SK-N-SH treated with all-trans-retinoic acid at 6 μM for 48 hours (cell line): ENCODE results near the gene RGMB.
A peak's percentile ranks its signal among the peaks of the same experiment; 100 is the strongest.

Source experiments
- ATAC-seq: fragments of 200-7000 bp; cut with Tn5 transposase; 3 replicates; pipeline ENCODE4 v1.9.1; 2020; ENCODE audit warnings: mild to moderate bottlenecking, moderate library complexity
- ARNTL ChIP-seq: fragments of 450-650 bp; formaldehyde crosslinking; IDR thresholded peaks from 2 replicates; pipeline ENCODE4 v1.5.0; 2020; ENCODE audit warnings: low read depth, mild to moderate bottlenecking, moderate library complexity, borderline replicate concordance
- BACH2 ChIP-seq: fragments of 250-450 bp; sonication (Bioruptor Pico); IDR thresholded peaks from 2 replicates; pipeline ENCODE4 v1.9.0; 2021; ENCODE audit warnings: mild to moderate bottlenecking, borderline replicate concordance
- CREB5 ChIP-seq: fragments of 250-450 bp; sonication (Bioruptor Pico); IDR thresholded peaks from 2 replicates; pipeline ENCODE4 v1.5.1; 2020; ENCODE audit warnings: low read depth, mild to moderate bottlenecking, moderate library complexity
- GLIS3 ChIP-seq: fragments of 250-450 bp; sonication (Bioruptor Pico); IDR thresholded peaks from 2 replicates; pipeline ENCODE4 v1.5.0; 2020; ENCODE audit warnings: mild to moderate bottlenecking, moderate library complexity
- ISL1 ChIP-seq: fragments of 250-450 bp; sonication (Bioruptor Pico); IDR thresholded peaks from 2 replicates; pipeline ENCODE4 v2.1.2; 2022; ENCODE audit warnings: mild to moderate bottlenecking, moderate library complexity
- POU6F1 ChIP-seq: fragments of 250-450 bp; sonication (Bioruptor Pico); IDR thresholded peaks from 2 replicates; pipeline ENCODE4 v1.8.0; 2021; ENCODE audit warnings: low read depth, mild to moderate bottlenecking, moderate library complexity, borderline replicate concordance
- RARB ChIP-seq: fragments of 250-450 bp; sonication (Bioruptor Pico); IDR thresholded peaks from 2 replicates; pipeline ENCODE4 v1.8.0; 2021; ENCODE audit warnings: mild to moderate bottlenecking, moderate library complexity
- SNAI2 ChIP-seq: fragments of 250-450 bp; sonication (Bioruptor Pico); IDR thresholded peaks from 2 replicates; pipeline ENCODE4 v1.5.0; 2020; ENCODE audit warnings: mild to moderate bottlenecking, moderate library complexity
- TOX ChIP-seq: fragments of 250-450 bp; sonication (Bioruptor Pico); IDR thresholded peaks from 2 replicates; pipeline ENCODE4 v1.8.0; 2021; ENCODE audit warnings: mild to moderate bottlenecking, moderate library complexity, borderline replicate concordance
- TSHZ2 ChIP-seq: fragments of 250-450 bp; sonication (Bioruptor Pico); IDR thresholded peaks from 2 replicates; pipeline ENCODE4 v1.5.0; 2020; ENCODE audit warnings: mild to moderate bottlenecking, moderate library complexity
- ZFP3 ChIP-seq: fragments of 250-450 bp; sonication (Bioruptor Pico); IDR thresholded peaks from 2 replicates; pipeline ENCODE4 v1.5.0; 2020; ENCODE audit warnings: mild to moderate bottlenecking, moderate library complexity
- ZFP30 ChIP-seq: fragments of 450-650 bp; formaldehyde crosslinking; IDR thresholded peaks from 2 replicates; pipeline ENCODE4 v1.5.0; 2022; ENCODE audit warnings: mild to moderate bottlenecking, moderate library complexity
- ZNF565 ChIP-seq: fragments of 450-650 bp; formaldehyde crosslinking; conservative IDR thresholded peaks from 2 replicates; pipeline ENCODE4 v1.5.0; 2020; ENCODE audit warnings: low read depth, mild to moderate bottlenecking, moderate library complexity
- ZNF70 ChIP-seq: fragments of 450-650 bp; formaldehyde crosslinking; IDR thresholded peaks from 2 replicates; pipeline ENCODE4 v1.5.0; 2020; ENCODE audit warnings: mild to moderate bottlenecking, moderate library complexity
- ZNF8 ChIP-seq: fragments of 450-650 bp; formaldehyde crosslinking; IDR thresholded peaks from 2 replicates; pipeline ENCODE4 v1.5.0; 2020; ENCODE audit warnings: mild to moderate bottlenecking, moderate library complexity
- TF ChIP-seq, protein P1 (sequence below): fragments of 250-450 bp; sonication (Bioruptor Pico); IDR thresholded peaks from 2 replicates; pipeline ENCODE4 v1.8.0; 2020; ENCODE audit warnings: mild to moderate bottlenecking, moderate library complexity, borderline replicate concordance

Gene RGMB

DNA sequence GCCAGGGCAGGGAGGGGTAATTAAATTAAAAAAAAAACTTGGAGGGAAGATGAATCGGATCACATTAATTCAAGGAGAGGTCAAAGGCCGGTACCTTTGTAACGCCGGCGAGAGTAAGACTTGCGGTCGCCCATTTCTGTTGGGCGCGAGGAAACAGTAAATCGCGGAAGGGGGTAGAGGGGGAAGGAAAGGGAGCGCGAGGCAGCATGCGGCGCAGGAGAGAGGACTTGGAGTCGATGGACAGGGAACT lies 324 bp upstream of the RGMB start:
- TF ChIP-seq, protein P1, sequence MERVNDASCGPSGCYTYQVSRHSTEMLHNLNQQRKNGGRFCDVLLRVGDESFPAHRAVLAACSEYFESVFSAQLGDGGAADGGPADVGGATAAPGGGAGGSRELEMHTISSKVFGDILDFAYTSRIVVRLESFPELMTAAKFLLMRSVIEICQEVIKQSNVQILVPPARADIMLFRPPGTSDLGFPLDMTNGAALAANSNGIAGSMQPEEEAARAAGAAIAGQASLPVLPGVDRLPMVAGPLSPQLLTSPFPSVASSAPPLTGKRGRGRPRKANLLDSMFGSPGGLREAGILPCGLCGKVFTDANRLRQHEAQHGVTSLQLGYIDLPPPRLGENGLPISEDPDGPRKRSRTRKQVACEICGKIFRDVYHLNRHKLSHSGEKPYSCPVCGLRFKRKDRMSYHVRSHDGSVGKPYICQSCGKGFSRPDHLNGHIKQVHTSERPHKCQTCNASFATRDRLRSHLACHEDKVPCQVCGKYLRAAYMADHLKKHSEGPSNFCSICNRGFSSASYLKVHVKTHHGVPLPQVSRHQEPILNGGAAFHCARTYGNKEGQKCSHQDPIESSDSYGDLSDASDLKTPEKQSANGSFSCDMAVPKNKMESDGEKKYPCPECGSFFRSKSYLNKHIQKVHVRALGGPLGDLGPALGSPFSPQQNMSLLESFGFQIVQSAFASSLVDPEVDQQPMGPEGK (CRISPR knock-in tag), result no peak
- peak; percentile 14; the same call in 1 of the 2 replicates for TF ChIP-seq ZFP3 (CRISPR knock-in tag)
- no peak for TF ChIP-seq TSHZ2 (CRISPR knock-in tag)
- no peak for TF ChIP-seq SNAI2
- TF ChIP-seq POU6F1, result peak; percentile 19; the same call in 1 of the 2 replicates
- no peak for TF ChIP-seq ZNF8 (CRISPR knock-in tag)
- no peak for ATAC-seq

- no peak for TF ChIP-seq BACH2 (CRISPR knock-in tag)
- TF ChIP-seq, protein P1 (CRISPR knock-in tag), result peak; percentile 63; the same call in 1 of the 2 replicates
- ATAC-seq, result peak; percentile 4; the same call in 1 of the 3 replicates
These were observed 950 bp downstream of the RGMB start for GRCh38 chr5:98774192-98775033.

- no peak for ATAC-seq
- TF ChIP-seq TSHZ2 (CRISPR knock-in tag), result no peak
- TF ChIP-seq TOX (CRISPR knock-in tag), result no peak
- TF ChIP-seq BACH2 (CRISPR knock-in tag), result no peak
- no peak for TF ChIP-seq CREB5 (CRISPR knock-in tag)
- no peak for TF ChIP-seq SNAI2
- TF ChIP-seq ZNF70 (CRISPR knock-in tag), result no peak
- TF ChIP-seq POU6F1, result no peak
- no peak for TF ChIP-seq RARB (CRISPR knock-in tag)
- no peak for TF ChIP-seq ISL1 (CRISPR knock-in tag)
- TF ChIP-seq ARNTL (CRISPR knock-in tag), result no peak
- TF ChIP-seq ZNF565, result no peak
- no peak for TF ChIP-seq ZFP30 (CRISPR knock-in tag)
- no peak for TF ChIP-seq ZNF8 (CRISPR knock-in tag)
- no peak for TF ChIP-seq GLIS3 (CRISPR knock-in tag)
These were observed 2.0 kb downstream of the RGMB start for GRCh38 chr5:98775246-98776065.
